Neural progenitor cell (in vitro differentiated cells): ENCODE data around the gene P2RY13.

Experiments
- EZH2 ChIP-seq: fragments of 200-600 bp; sonication (generic); IDR thresholded peaks from 2 replicates; pipeline ENCODE4 v1.6.1; 2017; ENCODE audit warnings: antibody characterized with exemption, mild to moderate bottlenecking, moderate library complexity
- EZH2phosphoT487 ChIP-seq: fragments of 200-600 bp; sonication (generic); IDR thresholded peaks from 2 replicates; pipeline ENCODE4 v1.6.1; 2017; ENCODE audit warnings: antibody characterized with exemption
- TF ChIP-seq, protein P1 (sequence below): fragments of 200-600 bp; sonication (generic); IDR thresholded peaks from 2 replicates; pipeline ENCODE4 v1.5.1; 2017; ENCODE audit warnings: antibody characterized with exemption, mild to moderate bottlenecking

GRCh38 chr3:151330899-151331298 is 1.6 kb upstream of the P2RY13 start:
- TF ChIP-seq EZH2, result no peak
- TF ChIP-seq, protein P1, sequence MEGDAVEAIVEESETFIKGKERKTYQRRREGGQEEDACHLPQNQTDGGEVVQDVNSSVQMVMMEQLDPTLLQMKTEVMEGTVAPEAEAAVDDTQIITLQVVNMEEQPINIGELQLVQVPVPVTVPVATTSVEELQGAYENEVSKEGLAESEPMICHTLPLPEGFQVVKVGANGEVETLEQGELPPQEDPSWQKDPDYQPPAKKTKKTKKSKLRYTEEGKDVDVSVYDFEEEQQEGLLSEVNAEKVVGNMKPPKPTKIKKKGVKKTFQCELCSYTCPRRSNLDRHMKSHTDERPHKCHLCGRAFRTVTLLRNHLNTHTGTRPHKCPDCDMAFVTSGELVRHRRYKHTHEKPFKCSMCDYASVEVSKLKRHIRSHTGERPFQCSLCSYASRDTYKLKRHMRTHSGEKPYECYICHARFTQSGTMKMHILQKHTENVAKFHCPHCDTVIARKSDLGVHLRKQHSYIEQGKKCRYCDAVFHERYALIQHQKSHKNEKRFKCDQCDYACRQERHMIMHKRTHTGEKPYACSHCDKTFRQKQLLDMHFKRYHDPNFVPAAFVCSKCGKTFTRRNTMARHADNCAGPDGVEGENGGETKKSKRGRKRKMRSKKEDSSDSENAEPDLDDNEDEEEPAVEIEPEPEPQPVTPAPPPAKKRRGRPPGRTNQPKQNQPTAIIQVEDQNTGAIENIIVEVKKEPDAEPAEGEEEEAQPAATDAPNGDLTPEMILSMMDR, result no peak
- TF ChIP-seq EZH2phosphoT487, result no peak
